DMS153 (cell line): ENCODE data around the gene GZMM.

Experiments used
- DNase-seq: peaks from one replicate; lab custom pipeline; 2025; lab: John Stamatoyannopoulos, UW

The GZMM gene

DNA sequence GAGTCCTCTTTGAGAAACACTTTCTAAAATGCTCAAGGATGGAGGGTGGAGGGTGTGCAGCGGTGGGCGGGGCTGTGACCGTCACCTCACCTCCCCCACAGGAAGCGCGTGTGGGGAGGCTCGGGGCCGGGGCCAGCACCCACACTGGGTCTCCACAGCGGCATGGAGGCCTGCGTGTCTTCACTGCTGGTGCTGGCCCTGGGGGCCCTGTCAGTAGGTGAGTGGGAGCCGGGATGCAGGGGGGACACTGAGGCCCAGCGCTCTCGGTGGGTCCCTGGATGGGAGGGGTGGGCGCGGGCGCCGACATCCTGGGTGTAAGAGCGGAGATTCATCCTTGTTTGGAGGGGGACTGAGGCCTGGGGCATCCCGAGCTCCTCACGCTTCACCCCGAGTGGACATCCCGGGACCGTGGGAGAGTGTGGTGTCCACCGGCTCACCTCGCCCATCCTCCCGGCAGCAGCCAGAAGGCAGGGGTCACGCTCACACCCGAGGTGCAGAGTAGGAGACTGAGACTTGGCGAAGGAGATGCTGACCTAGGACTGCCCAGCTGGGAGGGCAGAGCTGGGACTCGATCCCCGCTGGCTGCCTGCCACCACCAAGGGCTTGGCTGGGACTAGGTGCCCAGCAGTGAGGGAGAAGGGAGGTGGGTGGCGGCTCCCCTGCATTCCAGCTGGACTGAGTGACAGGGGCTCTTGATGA is at the start of gene GZMM:
GZMM (plus strand) TSS at position 144 of the 699 bp plus-strand sequence; CDS start at position 163, 19 bp downstream.
- no peak for DNase-seq

DNA sequence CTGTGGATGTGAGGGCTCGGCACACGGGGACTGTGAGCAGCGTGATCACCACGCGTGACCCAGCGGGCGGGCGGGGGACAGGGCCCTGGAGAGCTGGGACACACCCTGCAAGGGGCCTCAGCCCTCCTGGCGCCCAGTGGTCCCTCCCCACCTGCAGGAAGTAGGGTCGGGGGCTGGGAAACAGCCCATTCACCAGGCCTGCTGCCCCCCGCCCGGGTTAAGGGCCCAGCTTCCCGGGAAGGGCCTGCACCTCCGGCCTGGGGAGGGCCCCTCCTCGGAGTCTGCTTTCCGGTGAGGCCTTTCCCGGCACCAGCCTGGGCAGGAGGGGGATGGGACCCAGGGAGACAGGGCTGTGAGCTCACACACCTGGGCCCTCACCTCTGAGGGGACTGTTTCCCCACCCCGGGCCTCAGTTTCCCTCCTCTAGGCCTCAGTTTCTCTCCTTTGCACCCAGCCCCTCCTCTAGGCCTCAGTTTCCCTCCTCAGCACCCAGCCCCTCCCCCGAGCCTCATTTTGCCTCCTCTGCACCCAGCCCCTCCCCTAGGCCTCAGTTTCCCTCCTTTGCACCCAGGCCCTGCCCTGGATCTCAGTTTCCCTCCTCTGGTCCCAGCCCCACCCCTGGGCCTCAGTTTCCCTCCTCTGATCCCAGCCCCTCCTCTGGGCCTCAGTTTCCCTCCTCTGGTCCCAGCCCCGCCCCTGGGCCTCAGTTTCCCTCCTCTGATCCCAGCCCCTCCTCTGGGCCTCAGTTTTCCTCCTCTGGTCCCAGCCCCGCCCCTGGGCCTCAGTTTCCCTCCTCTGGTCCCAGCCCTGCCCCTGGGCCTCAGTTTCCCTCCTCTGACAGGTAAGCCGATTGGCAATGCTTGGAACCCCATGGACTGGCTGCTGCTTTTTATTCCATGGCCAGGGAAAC is 49.4 kb upstream of the GZMM start:
- DNase-seq: no peak

DNA sequence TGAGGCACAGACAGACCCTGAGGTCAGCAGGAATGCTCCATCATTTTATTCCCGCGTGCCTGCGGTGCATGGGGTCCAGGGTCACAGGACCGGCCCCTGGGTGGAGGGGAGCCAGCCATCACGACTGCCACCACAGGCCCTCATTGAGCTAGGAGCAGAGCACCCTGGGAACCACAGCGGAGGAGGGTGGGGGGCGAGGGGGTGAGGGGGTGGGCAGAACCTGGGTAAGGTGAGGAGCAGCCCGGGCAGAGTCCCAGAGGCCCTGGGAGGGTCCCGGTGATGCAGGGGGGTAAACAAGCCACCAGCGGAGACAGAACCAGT is 48.8 kb upstream of the GZMM start:
- no peak for DNase-seq

DNA sequence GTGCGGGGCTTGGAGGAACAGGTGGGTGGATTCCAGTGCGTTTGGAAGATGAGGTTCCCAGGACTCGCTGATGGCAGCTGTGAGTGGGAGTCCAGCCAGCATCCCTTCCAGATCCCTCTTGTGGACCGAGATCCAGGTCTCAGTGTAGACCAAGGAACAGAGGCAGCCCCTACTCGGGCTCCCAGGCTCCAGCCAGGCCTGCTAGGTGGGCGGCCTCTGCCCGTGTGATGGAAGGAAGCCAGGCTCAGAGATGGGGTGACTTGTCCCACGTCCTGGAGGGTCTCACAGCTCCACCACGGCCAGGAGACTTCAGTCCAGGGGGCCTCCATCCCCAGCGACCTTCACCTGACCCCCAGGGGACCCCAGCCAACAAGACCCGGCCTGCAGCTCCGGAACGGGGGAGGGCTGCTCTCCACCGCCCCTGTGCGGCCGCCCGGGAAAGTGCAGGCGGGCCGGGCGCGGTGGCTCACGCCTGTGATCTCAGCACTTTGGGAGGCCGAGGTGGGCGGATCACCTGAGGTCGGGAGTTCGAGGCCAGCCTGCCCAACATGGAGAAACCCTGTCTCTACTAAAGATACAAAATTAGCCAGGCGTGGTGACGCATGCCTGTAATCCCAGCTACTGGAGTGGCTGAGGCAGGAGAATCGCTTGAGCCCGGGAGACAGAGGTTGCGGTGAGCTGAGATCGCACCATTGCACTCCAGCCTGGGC is 48.3 kb upstream of the GZMM start:
- no peak for DNase-seq

DNA sequence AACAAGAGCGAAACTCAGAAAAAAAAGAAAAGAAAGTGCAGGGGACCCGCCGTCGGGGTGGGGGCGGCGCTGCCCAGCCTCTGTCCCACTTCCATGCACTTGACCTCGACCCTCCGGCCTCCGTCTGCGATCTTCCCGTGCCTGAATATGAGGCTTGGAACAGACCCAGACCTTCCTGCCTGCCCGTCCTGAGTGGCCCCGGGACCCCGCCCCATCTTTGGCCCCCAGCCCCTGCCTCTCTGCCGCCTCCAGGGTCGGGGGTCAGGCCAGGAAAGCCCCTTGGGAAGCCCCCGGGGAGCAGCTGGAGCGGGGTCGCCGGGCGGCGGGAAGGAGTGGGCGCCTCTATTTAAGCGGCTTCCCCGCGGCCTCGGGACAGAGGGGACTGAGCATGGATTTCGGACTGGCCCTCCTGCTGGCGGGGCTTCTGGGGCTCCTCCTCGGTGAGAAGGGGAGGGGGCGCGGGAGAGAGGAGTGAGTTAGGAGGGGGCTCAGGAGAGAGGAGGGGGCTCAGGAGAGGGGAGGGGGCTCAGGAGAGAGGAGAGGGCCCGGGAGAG is 47.7 kb upstream of the GZMM start, which contains the start of gene MADCAM1:
MADCAM1 (plus strand) TSS at position 375 of the 554 bp plus-strand sequence; CDS start at position 389, 14 bp downstream.
- DNase-seq: no peak

DNA sequence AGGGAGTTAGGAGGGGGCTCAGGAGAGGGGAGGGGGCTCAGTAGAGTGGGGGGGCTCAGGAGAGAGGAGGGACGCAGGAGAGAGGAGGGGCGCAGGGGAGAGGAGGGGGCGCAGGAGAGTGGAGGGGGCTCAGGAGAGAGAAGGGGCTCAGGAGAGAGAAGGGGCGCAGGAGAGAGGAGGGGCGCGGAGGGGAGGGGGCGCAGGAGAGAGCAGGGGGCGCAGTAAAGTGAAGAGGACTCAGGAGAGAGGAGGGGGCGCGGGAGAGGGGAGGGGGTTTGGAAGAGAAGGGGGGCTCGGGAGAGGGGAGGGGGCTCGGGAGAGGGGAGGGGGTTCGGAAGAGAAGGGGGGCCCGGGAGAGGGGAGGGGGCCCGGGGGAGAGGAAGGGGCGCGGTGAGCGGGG is 46.9 kb upstream of the GZMM start:
- no peak for DNase-seq

DNA sequence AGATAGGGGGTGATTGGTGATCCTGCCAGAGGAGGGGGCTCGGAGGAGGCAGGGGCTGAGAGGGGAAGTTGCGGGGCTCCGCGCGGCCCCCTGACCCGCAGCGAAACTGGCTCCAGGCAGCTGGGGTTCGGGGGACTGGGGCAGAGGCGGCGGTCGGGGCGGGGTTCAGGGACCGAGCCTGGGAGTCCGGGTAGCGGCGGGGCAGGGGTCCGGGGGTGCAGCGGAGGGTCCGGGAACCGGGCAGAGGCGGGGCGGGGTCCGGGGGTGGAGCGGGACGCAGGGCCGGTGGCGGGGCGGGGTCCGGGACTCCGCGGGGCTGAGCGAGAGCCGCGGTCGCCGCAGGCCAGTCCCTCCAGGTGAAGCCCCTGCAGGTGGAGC is 46.4 kb upstream of the GZMM start:
- DNase-seq: no peak

DNA sequence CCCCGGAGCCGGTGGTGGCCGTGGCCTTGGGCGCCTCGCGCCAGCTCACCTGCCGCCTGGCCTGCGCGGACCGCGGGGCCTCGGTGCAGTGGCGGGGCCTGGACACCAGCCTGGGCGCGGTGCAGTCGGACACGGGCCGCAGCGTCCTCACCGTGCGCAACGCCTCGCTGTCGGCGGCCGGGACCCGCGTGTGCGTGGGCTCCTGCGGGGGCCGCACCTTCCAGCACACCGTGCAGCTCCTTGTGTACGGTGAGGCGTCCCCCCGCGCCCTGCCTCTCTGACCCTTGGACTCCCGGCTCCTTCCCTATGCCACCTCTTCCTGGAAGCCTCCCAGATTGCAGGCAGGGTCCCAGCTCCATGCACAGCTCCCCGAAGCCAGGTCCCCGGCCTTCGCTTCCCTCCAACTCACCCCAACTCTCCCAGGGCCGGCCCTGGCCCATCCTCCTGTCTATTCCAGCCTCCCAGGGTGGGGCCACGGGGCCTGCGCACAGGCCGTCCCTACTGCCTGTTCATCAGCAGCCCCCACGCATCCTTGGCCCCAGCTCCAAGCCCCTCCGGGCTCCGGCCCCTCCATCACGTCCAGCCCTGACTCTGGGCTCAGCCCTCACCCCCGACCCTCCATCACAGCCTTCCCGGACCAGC is 45.9 kb upstream of the GZMM start:
- no peak for DNase-seq

DNA sequence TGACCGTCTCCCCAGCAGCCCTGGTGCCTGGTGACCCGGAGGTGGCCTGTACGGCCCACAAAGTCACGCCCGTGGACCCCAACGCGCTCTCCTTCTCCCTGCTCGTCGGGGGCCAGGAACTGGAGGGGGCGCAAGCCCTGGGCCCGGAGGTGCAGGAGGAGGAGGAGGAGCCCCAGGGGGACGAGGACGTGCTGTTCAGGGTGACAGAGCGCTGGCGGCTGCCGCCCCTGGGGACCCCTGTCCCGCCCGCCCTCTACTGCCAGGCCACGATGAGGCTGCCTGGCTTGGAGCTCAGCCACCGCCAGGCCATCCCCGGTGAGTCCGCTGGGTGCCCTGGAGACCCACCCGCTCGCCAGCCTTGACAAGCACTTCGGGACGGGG is 45.4 kb upstream of the GZMM start:
- DNase-seq: no peak

DNA sequence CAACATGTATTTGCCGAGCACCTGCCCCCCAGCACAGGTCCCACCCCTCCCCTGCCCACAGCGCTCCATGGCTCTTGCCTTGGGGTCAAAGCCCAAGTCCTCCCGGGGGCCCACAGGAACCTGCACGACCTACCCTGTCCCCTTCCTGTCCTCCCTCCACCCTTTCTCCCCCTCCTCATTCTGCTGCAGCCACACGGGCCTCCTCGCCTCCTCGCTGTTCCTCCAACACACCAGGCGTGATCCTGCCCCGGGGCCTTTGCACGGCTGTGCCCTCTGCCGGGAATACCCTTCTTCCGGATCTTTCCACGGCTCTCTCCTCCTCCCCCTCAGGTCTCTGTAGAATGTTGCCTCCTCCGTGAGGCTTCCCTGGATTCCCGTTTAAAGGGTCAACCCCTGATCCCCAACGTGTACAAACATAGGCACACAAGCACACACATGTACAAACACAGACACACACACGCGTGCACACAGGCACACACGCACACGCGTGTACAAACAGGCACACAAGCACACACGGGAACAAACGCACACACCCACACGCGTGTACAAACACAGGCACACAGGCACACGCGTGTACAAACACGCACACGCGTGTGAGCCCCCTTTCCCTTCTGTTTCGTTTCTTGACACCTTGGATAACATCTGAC is 44.8 kb upstream of the GZMM start:
- no peak for DNase-seq

DNA sequence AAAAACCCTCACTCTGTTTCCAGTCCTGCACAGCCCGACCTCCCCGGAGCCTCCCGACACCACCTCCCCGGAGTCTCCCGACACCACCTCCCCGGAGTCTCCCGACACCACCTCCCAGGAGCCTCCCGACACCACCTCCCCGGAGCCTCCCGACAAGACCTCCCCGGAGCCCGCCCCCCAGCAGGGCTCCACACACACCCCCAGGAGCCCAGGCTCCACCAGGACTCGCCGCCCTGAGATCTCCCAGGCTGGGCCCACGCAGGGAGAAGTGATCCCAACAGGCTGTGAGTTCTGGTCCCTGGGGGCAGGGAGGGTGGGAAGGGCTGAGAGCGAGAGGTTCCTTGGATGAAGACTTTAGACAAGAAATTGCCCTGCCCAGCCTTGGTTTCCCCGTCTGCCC is 42.2 kb upstream of the GZMM start:
- no peak for DNase-seq

DNA sequence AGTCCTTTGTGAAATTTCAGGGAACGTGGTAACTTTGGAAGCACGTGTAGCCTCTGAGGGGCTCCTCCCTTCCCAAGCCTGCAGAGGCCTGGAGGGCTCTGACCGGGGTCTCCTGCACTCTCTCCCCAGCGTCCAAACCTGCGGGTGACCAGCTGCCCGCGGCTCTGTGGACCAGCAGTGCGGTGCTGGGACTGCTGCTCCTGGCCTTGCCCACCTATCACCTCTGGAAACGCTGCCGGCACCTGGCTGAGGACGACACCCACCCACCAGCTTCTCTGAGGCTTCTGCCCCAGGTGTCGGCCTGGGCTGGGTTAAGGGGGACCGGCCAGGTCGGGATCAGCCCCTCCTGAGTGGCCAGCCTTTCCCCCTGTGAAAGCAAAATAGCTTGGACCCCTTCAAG is 39.2 kb upstream of the GZMM start:
- no peak for DNase-seq

DNA sequence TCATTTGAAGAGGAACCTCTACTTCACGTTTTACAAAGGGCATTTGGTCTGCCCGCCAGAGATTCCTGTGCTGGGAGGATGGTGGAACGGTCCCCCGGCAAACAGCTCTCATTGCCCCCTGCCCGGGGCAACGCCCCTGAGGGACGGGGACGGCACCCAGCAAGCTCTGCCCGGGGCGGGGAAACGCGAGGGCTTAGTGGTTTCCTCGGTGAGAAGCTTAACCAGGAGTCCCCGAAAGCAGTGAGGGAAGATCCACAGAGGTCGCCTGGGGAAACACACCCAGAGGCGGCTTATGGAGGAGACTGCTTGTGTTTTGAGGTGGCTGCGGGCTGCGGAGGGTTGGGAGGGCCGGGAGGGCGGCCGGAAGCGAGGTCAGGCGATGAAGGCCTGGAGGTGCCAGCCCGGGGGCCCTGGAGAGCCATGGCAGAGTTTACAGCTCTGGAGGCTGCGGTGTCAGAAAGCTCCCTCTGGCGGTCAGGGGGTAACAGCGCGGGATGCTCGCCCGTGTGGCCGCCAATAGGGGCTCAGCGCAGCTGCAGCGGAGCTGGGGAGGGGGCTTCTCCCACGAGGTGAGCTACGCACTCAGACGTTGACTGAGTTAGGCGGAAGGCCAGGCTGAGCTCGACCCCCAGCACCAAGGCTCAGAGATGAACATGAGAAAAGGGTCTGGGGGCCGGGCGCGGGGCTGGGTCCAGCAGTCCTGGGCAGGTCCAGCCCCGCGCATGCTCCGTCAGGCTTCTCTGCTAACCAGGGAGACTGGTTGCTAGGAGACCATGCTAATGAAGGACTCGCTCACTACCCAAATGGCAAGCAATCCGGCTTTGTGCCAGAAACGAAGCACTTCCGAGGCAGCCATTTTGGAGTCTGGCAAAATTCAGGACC is 37.2 kb upstream of the GZMM start:
- peak; percentile 95 for DNase-seq

DNA sequence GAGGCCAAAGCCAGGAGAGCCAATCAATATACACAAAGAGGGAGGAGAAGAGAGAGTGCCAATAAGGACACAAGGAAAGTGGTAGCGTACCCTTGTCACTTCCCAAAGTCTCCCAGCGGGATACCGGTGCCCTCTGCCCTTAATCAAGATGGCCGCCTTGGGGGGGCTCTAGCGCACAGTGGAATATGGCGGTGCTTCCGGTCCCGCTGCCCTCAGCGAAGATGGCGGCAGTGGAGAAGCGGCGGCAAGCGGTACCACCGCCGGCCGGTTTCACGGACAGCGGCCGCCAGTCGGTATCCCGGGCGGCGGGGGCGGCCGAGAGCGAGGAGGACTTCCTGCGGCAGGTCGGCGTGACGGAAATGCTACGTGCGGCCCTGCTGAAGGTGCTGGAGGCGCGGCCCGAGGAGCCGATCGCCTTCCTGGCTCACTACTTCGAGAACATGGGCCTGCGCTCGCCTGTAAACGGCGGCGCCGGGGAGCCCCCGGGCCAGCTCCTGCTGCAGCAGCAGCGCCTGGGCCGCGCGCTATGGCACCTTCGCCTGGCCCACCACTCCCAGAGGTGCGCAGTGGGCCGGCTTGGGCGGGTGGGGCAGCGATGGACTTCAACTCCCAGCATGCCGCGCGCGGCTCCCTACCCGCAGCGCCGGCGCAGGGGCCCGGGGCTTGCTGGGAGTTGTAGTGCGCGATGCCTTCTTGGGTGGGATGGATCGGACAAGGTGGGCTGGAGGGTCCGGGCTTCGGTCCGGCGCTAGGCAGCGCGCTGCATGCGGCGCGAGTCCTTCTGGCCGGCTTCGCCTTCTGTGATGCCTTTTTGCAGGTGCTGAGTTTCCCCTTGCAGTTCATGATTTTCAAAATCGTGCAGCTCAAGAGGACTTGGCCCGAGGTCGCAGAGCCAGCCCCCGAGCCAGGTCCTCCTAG is 36.3 kb upstream of the GZMM start, which contains the start of gene TPGS1:
TPGS1 (plus strand) TSS at position 212 of the 918 bp plus-strand sequence; CDS start at position 222, 10 bp downstream.
- DNase-seq: no peak

DNA sequence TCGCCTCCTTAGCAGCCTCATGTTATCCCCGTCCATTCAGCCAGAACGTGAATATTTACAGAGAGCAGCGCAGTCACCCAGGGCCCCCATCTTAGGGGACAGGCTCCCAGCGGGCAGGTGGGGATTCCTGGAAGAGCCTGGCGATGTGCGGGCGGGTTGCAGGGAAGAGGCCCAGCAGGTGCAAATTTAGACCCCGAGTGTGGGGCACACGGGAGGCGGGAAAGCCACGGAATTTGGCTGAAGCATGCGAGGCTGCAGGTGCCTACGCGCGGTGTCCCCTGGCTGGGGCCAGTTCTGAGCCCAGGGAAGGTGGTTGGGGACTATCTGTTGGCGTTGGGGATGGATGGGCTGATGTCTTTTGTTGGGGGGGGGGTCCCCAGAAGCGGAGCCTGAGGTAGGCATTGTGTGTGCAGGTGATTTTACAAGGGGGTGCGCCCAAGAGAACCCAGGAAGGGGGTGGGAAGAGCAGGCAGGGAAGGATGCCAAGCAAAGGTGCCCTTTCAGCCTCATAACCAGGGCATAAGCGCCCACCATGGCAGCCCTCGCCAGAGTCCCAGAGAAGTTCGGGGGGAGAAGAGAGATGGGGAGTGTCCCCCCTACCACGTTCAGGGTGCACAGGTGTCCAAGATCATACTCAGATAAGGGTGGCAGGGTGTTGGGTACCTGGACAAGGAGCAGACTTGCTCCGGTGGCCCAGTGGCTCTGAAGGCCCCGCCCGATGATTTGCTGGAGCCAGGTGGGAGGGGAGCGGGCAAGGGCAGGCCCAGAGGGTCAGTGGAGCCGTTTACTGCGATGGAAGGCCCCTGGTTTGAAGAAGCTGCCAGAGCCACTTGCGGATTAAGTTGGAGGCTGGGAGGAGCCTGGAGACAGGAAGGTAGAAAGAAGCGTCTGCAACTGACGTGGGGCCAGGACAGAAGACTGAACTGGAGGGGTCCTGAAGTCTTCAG is 35.4 kb upstream of the GZMM start:
- DNase-seq: no peak

DNA sequence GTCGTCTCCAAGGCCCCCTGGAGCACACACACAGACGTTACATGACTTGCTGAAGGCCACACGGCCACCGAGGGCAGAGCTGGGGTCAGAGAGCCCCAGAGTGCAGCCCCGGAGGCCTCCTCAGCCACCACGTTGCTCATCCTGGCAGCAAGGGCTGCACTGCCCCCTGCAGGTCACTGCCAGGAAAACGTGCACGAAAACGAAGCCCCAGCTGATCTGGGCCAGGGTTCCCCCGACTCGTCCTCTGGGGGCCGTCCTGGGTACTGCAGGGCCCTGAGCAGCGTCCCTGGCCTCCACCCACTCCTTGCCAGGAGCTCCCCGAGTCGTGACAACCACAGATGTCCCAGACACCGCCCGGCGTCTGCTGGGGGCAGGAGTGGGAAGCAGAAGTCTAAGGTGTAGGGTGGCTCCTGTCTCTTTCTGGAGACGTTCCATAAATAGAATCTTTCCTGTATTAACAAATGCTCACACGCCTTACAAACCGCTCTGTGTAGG is 33.2 kb upstream of the GZMM start:
- DNase-seq: peak; percentile 41

DNA sequence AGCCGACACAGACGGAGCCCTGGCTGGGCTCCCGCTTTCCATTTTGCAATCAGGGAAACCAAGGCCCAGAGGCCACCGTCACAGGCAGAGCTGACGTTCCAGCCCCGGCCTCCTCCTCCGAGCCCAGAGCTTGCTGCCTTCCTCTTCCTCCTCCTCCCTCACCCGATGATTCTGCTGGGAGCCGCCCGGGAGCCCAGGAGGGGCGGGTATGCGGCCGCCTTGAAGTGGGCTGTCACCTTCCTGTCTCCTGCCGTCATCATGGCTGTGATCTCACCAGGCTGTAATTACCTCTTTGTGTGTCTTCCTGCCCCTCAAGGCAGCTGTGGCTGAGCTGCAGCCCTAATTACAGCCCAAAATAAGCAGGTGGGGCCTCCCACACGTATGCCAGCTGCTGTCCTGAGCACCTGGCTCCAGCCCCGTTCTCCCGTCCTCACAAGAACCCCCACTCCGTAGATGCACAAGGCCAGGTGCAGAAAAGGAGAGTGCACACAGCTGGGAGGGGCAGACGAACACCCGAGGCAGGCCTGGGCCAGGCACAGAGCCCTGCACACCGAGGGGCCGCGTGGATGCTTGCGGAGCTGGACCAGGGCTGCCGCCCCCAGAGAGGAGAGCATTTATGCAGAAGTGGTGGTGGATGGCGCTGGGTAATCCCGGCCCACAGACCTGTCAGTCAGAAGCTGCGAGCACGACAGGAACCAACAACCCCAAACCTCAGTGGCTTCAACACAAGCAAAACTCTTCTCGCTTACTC is 32.6 kb upstream of the GZMM start:
- peak; percentile 89 for DNase-seq
